ENCODE data around the gene CENPN.

The CENPN gene

GRCh38 chr16:81035975-81036750 is 29.1 kb downstream of the CENPN start:
- DNase-seq: peak; percentile 54

GRCh38 chr16:81036751-81037350 is 29.8 kb downstream of the CENPN start:
- no peak for DNase-seq

- DNase-seq: no peak
Measured at GRCh38 chr16:81040131-81040530, 33.1 kb downstream of the CENPN start.

- DNase-seq: no peak
Measured at GRCh38 chr16:81040842-81041241, 33.8 kb downstream of the CENPN start.

GRCh38 chr16:81041696-81042095 is 34.7 kb downstream of the CENPN start:
- no peak for DNase-seq

GRCh38 chr16:81042821-81043220 is 35.8 kb downstream of the CENPN start:
- no peak for DNase-seq

GRCh38 chr16:81053761-81054160 is 46.7 kb downstream of the CENPN start:
- DNase-seq: no peak

GRCh38 chr16:81060576-81061306 is 53.7 kb downstream of the CENPN start:
- DNase-seq: no peak

- no peak for DNase-seq
Measured at GRCh38 chr16:81061307-81061640, 54.3 kb downstream of the CENPN start.

- DNase-seq: no peak
Measured at GRCh38 chr16:81061871-81062608, 55.0 kb downstream of the CENPN start.

GRCh38 chr16:81066681-81067080 is 59.7 kb downstream of the CENPN start:
- DNase-seq: no peak

GRCh38 chr16:81067166-81067565 is 60.2 kb downstream of the CENPN start:
- DNase-seq: no peak

GRCh38 chr16:81069063-81069462 is 62.0 kb downstream of the CENPN start:
- no peak for DNase-seq

- no peak for DNase-seq
Measured at GRCh38 chr16:81070979-81071378, 64.0 kb downstream of the CENPN start.

GRCh38 chr16:81071805-81072204 is 64.8 kb downstream of the CENPN start:
- no peak for DNase-seq

GRCh38 chr16:81073560-81074330 is 66.7 kb downstream of the CENPN start:
- no peak for DNase-seq

GRCh38 chr16:81076566-81077075 is 69.6 kb downstream of the CENPN start:
- peak; percentile 98 for DNase-seq

- DNase-seq: peak; percentile 99
Measured at GRCh38 chr16:81077076-81077940, 70.3 kb downstream of the CENPN start, which contains the start of gene C16orf46. TSS of gene C16orf46 (minus strand) at chr16:81077238. CDS start at chr16:81063955, 13,283 bp downstream.

- DNase-seq: no peak
Measured at GRCh38 chr16:81080233-81080632, 73.2 kb downstream of the CENPN start.

GRCh38 chr16:81081014-81081413 is 74.0 kb downstream of the CENPN start:
- DNase-seq: no peak

Data from stimulated activated CD8-positive, alpha-beta memory T cell treated with anti-CD3 and anti-CD28 coated beads, Interleukin-4, amount 100 ng/mL, for 48 hours (primary cell).